Effector CD4-positive, alpha-beta T cell (primary cell): Measurements from ENCODE around the gene PRKAG2.

Source experiments
- DNase-seq: peaks from one replicate; pipeline ENCODE4 v3.0.0-alpha.2; 2020

Gene PRKAG2

DNA sequence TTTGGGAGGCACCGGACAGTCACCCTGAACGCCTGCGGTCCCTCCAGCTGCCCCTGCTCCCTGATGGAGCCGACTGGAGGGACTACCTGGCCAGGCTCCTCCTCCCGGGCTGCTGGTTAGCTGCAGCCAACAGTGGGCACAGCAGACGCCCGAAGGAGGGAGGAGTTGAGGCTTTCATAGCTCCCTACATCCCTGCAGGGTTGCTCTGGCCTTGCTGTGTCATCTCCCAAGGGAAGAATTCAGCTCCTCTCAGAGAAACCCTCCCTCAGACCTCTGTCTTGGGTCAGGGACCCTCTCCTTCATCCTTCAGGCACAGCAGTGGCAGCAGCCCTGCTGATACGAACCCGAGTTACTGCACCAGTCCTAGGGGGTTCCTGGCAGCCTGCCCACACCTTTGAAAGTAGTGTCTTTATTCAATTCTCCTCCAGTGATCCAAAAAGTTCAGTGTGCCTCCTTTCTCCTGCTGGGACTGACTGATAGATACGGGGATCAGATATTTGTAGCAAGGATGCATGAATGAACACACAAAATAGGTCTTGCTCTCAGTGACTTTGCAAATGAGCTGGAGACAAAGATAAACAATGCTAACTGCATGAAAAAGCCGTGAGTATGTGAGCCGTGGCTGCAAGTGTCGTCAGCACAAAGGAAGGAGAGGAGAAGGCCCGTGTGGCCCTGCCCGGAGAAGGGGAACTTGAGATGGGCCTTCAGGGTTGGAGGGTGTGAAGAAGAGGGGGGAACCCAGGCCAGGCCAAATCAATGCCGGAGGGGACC is 136.6 kb downstream of the PRKAG2 start:
- no peak for DNase-seq

- no peak for DNase-seq
Measured at GRCh38 chr7:151738925-151739324, 138.0 kb downstream of the PRKAG2 start.

DNA sequence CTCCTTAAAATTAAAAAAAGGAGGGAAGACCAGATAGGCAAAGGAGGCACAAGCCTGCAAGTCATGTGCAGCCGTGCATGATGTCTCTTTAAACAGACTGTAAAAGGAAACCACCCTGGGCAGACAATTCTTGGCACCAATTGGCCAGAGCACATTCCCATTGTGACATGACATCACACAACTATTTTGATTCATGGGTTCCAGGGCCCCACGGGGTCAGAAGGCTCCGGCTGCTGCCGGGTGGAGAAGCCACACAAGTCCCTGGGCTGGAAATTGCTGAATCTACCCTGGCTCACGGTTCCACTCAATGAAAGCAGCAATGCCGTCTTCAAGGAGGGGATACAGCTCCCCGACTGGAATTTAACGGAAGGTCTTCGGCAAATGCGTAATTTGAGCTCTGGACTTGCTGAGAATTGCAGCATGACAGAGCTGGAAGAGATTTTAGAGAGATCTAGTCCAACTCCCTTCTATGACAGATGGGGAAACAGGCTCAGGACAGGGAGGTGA is 140.5 kb downstream of the PRKAG2 start:
- DNase-seq: no peak

- DNase-seq: no peak
Measured at GRCh38 chr7:151735851-151736402, 141.0 kb downstream of the PRKAG2 start.

GRCh38 chr7:151735186-151735850 is 141.6 kb downstream of the PRKAG2 start:
- DNase-seq: no peak

DNA sequence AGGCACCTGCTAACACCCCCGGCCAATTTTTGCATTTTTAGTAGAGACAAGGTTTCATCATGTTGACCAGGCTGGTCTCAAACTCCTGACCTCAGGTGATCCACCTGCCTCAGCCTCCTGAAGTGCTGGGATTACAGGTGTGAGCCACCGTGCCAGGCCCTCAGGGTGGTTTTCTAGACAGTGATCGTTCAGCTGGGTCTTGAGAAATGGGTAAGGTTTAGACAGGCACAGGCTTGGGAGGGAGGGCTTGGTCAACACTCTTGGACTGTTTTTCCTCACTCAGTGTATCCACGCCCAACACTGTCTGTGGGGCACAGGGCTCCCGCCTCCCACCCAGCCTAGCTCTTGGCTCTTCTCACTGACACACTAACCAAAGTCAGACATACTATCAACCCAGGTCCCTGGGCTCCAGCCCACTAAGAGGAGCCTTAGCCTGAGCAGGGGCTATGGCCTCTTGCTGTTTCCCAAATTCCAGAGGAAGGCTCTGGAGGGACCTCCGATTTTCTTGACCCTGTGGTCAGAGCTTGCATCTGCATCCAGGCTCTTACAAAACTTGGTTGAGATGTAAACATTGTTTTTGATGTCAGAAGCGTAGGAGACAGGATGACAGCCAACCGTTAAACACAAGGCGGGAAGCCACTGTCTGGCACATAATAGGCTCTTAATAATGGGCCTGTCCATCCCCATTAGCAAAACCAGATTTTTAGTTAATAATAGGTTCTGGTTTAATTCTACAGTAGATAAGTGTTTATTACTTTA is 143.9 kb downstream of the PRKAG2 start:
- no peak for DNase-seq

DNA sequence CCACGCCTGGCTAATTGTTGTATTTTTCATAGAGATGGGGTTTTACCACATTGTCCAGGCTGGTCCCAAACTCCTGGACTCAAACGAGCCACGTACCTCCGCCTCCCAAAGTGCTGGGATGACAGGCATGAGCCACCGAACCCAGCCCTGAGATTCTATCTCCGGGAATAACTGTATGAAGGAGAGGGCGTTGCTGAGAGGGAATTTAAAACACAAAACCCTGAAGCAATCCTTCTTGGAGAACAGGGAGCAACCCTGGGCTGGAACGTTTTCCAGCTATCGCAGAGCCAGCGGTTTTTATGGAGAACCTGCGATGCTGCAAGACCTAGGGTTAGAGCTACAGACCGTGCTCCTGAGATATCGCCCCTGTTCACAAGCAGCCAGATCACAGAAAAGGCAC is 144.6 kb downstream of the PRKAG2 start:
- DNase-seq: no peak

DNA sequence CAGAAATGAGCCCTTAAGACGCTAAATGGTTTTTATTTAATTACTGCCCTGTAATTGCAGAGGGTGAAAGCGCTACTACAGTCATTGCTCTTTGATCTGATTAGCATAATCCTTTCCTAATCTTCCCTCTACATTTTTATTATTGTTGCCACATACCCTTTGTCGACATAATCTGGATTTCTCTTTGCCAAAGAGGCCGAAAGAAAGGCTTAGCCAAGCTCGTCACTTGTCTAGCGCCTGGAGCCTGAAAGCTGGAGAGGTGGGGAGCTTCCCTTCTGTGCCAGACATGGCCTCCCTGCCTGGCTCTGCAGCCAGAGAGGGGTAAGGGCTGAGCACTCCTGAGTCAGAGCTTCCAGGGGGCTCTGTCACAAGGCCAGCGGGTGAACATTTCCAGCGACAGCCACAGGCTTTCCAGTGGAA is 145.9 kb downstream of the PRKAG2 start:
- DNase-seq: no peak

GRCh38 chr7:151730591-151730990 is 146.3 kb downstream of the PRKAG2 start:
- DNase-seq: no peak

DNA sequence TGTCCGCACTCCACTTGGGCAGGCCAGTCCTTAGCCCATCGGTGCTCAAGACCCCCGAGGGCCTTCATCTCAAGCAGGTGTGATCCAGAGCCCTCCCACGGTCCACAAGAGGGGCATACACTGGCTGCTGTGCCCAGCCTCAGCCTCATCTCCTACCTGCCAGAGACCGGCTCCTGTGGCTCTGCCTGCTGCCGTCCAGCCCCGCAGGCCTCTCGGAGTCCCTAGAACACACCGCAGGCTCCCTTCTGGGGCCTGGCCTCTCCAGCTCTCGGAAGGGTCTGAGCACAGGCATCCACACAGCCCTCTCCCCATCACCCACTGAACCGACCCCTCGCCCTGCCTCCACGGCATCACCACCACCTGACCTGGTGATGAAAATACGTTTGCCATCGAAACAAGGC is 147.4 kb downstream of the PRKAG2 start:
- DNase-seq: no peak

DNA sequence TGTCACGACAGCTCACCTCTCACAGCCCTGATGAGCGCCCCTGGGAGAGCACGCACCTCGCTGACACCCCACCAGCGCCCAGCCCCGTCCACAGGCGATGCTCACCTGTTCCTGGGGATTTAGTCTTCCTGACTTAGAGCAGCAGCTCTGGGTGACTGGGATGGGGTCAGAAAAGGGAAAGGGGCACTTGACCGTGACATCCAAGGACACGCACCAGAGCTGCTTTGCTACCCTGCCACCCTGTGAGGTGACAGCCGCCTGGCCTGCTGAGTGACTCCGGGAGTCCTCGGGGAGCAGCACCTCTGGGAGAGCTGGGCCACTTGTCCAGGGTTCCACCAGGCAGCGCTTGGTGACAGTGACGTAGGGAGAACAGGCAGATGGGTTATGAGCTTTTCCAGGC is 148.2 kb downstream of the PRKAG2 start:
- no peak for DNase-seq

GRCh38 chr7:151728286-151728660 is 148.6 kb downstream of the PRKAG2 start:
- no peak for DNase-seq

DNA sequence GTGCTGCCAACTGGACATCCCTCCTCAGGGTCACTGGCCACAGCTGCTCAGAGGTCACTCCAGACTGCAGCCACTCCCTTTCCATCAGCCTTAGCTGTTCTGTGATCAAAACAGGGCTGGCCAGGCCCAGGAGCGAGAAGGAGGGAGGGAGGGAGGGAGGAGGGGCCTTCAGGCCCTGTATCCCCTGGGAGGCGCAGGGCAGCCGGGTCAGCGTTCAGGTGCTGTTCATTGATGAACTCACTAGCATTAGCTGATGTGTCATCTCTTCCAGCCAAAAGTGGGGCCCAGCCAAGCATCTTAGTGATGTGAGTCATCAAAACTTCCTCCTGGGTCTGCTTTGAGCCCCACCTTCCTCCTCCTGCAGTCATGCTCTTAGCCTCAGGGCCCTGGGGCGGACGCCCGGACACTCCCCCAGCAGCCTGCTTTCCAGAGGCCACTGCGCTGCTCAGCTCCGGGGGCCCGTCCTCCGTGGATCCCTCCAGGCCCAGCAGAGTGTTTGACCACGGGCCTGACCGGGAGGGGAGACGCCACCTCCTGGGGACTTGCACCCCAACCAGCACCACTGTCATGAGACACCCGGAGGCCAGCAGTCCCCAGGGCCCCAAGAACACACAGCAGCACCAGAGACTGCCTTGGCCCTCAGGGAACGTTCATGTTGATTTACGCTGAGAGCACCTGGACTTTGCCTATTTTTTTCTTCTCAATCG is 149.2 kb downstream of the PRKAG2 start:
- no peak for DNase-seq

GRCh38 chr7:151726652-151727578 is 150.0 kb downstream of the PRKAG2 start:
- DNase-seq: no peak

GRCh38 chr7:151725844-151726651 is 150.9 kb downstream of the PRKAG2 start:
- no peak for DNase-seq

GRCh38 chr7:151724920-151725584 is 151.9 kb downstream of the PRKAG2 start:
- DNase-seq: no peak

- no peak for DNase-seq
Measured at GRCh38 chr7:151724250-151724915, 152.5 kb downstream of the PRKAG2 start.

- DNase-seq: no peak
Measured at GRCh38 chr7:151723321-151723720, 153.6 kb downstream of the PRKAG2 start.

GRCh38 chr7:151722533-151722932 is 154.4 kb downstream of the PRKAG2 start:
- no peak for DNase-seq
